NCI-H2196 treated with DMSO at 0.1 percent for 48 hours (cell line): ENCODE data around the gene CASZ1.

Experiments
- DNase-seq: peaks from one replicate; lab custom pipeline; 2025; ENCODE audit not compliant: unreplicated experiment; lab: John Stamatoyannopoulos, UW

CASZ1 gene

GRCh38 chr1:10728595-10729410 lies 67.6 kb downstream of the CASZ1 start:
- DNase-seq = no peak

GRCh38 chr1:10727751-10728232 lies 68.7 kb downstream of the CASZ1 start:
- DNase-seq = peak; percentile 91

- peak; percentile 11 for DNase-seq
Observed at GRCh38 chr1:10726355-10726754, 70.1 kb downstream of the CASZ1 start.

- peak; percentile 31 for DNase-seq
Observed at GRCh38 chr1:10724948-10725847, 71.2 kb downstream of the CASZ1 start.

- DNase-seq = no peak
Observed at GRCh38 chr1:10724511-10724910, 71.9 kb downstream of the CASZ1 start.

- DNase-seq = peak; percentile 67
Observed at GRCh38 chr1:10724052-10724494, 72.4 kb downstream of the CASZ1 start.

GRCh38 chr1:10723317-10723716 lies 73.1 kb downstream of the CASZ1 start:
- no peak for DNase-seq

GRCh38 chr1:10722803-10723202 lies 73.6 kb downstream of the CASZ1 start:
- DNase-seq = no peak

GRCh38 chr1:10721381-10722321 lies 74.8 kb downstream of the CASZ1 start:
- no peak for DNase-seq

GRCh38 chr1:10720635-10721034 lies 75.8 kb downstream of the CASZ1 start:
- DNase-seq = no peak

GRCh38 chr1:10718083-10718415 lies 78.4 kb downstream of the CASZ1 start:
- no peak for DNase-seq

- no peak for DNase-seq
Observed at GRCh38 chr1:10717296-10718082, 79.0 kb downstream of the CASZ1 start.

GRCh38 chr1:10716840-10717239 lies 79.6 kb downstream of the CASZ1 start:
- no peak for DNase-seq

GRCh38 chr1:10714337-10715114 lies 81.9 kb downstream of the CASZ1 start:
- DNase-seq = no peak

- no peak for DNase-seq
Observed at GRCh38 chr1:10713614-10714013, 82.8 kb downstream of the CASZ1 start.

- DNase-seq = no peak
Observed at GRCh38 chr1:10712568-10713362, 83.7 kb downstream of the CASZ1 start.

GRCh38 chr1:10710489-10710888 lies 86.0 kb downstream of the CASZ1 start:
- peak; percentile 82 for DNase-seq

- DNase-seq = no peak
Observed at GRCh38 chr1:10709646-10710045, 86.8 kb downstream of the CASZ1 start.
